HG03103 (cell line): ENCODE measurements around the gene BCAT1.
A peak's percentile ranks its signal among the peaks of the same experiment; 100 is the strongest.

Experiments
- ATAC-seq: cut with Tn5 transposase; IDR thresholded peaks from one replicate; pipeline ENCODE4 v1.9.1; 2021; ENCODE audit warnings: low read depth; ENCODE audit not compliant: unreplicated experiment

Gene BCAT1, protein sequence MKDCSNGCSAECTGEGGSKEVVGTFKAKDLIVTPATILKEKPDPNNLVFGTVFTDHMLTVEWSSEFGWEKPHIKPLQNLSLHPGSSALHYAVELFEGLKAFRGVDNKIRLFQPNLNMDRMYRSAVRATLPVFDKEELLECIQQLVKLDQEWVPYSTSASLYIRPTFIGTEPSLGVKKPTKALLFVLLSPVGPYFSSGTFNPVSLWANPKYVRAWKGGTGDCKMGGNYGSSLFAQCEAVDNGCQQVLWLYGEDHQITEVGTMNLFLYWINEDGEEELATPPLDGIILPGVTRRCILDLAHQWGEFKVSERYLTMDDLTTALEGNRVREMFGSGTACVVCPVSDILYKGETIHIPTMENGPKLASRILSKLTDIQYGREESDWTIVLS

DNA sequence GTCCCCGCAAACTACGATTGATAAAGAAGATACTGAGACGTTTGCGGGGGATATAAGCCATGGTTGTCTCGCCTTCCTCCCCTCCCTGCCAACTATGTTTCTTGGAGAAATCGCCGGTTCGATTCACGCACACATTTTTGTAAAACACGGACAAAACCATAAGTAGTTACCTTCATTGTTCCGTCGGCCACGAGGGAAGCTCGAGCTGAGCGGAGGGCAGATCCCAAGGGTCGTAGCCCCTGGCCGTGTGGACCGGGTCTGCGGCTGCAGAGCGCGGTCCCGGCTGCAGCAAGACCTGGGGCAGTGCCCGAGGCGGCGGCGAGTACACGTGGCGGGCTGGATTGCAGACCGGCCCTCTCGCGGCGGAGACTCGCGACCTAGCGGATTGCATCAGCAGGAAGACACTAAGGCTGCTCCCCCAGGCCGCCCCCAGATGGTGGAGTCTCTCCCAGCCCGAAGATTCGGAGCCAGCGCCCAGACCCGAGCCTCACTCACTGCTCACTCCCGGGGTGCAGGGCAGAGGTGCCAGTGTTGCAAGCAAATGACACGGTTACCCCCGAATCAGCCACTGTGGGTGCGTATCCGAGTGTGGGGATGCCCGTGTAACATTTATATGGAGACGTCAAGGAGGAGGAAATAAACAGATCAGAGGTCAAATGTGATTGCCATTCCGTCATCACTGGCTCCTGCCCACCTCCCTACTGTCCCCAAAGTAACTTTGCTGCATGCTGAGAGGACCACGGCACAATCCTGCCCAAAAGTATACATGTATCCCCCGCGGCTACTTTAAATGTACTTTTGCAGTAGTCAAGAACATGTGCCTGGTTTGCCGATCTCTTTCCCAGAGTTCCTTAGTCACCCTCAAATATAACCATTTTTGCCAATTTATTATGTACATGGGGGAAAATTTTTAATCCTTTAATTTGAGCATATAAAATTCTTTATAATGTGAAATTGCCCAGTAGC, at the start of gene BCAT1:
Gene BCAT1, minus strand, starts transcription at position 345 of the 966 bp plus-strand sequence. Its CDS starts 169 bp downstream, at position 176.
- ATAC-seq = peak; percentile 27

DNA sequence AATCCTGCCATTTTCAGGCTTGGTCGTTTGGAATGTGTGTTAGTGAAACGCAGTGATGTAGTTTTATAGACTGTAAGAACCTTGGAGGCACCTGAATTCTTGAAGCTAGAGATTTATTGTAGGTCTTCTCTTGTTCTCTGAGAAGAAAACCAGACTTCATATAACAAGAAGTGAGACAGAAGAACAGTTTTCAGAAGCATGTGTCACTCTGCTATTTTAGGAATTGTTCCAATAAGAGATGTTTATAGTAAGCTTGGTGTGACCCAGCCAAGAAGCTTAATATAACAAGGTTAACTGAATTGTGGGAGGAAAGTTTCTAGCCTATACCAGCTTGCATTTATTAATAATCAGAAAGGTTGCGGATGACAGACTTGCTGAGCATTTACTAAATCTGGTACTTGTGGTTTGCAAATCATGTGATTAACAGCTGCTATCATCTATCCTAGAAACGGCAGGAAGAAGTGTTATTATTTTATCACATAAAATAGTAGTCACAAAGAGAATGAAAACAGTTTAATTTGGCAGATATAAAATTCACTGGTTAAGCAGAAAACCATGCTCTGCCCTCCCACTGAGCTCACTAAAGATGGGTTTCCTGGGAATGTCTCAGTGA, 49.2 kb upstream of the BCAT1 start:
- ATAC-seq = peak; percentile 78

- ATAC-seq = no peak
Observed at GRCh38 chr12:24997496-24997895, 48.6 kb upstream of the BCAT1 start.

- no peak for ATAC-seq
Observed at GRCh38 chr12:24996820-24997219, 47.9 kb upstream of the BCAT1 start.

GRCh38 chr12:24996102-24996797, 47.3 kb upstream of the BCAT1 start:
- ATAC-seq = no peak

- ATAC-seq = no peak
Observed at GRCh38 chr12:24993793-24994192, 44.9 kb upstream of the BCAT1 start.

- ATAC-seq = no peak
Observed at GRCh38 chr12:24991209-24992049, 42.5 kb upstream of the BCAT1 start.

DNA sequence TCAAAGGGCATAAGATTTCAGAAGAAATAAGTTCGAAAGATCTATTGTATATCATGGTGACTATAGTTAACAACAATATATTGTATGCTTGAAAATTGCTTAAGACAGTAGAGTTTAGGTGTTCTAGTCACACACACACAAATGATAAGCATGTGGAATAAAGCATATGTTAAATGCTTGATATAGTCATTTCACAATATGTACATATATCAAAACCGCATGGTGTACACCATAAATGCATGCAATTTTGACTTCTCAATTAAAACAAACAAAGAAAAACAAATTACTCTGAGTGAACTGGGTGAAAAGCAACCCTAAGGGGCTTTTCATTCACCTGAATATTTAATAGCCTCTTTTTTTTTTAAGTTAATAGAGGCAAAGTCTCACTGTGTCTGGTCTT, 40.3 kb upstream of the BCAT1 start:
- no peak for ATAC-seq

DNA sequence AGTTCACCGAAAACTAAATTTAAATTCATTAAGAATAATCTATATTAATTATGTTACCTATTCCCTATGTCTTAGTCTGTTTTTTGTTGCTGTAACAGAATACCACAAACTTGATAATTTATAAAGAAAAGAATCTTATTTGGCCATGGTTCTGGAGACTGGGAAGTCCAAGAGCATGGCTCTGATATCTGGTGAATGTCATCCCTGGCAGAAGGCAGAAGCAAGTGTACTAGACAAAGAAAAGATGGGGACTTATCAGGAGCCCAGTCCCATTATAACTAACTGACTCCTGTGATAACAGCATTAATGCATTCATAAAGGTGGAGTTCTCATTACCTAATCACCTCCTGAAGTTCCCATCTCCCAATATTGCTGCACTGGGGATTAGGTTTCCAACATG, 33.3 kb upstream of the BCAT1 start:
- ATAC-seq = no peak

DNA sequence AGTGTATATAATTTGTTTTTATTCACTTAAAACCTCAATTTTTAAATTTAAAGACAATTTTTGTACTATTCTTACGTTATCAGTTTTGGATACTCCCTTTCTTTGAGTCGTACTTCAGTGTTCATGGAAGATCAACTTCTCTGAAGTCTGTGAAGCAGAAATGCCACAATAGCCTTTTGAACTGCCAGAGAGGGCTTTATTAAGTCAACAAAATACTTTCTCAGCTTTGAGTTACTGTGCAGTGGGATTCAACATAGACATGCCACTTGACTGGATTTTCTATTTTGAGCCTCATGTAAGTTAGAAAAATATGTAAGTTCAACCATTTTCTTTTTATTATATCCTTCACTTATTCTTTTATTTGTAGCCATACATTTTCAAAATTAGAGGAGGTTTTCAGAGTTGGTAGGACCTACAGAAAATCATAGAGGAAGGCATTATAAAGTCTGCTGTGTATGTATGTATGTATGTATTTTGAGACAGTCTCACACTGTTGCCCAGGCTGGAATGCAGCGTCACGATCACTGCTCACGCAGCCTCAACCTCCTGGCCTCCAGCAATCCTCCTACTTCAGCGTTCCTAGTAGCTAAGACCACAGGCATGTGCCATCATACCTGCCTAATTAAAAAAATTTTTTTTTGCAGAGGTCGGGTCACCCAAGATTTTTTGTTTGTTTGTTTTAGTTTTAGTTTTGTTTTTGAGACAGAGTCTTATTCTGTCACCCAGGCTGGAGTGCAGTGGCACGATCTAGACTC, 31.3 kb upstream of the BCAT1 start:
- ATAC-seq = no peak

DNA sequence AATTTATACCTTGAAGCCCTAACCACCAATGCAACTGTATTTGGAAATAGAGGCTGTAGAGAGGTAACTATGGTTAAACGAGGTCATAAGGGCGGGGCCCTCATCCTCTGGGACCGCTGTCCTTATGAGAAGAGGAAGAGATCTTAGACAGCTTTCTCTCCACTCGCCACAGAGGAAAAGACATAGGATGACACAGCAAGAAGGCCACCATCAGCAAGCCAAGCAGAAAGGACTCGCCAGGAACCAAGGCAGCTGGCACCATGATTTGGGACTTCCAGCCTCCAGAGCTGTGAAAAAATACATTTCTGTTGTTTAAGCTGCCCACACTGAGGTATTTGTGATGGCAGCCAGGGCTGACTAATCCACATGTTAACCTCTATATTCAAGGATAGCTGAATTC, 30.4 kb upstream of the BCAT1 start:
- ATAC-seq = no peak

- ATAC-seq = no peak
Observed at GRCh38 chr12:24977711-24978110, 28.8 kb upstream of the BCAT1 start.

- ATAC-seq = no peak
Observed at GRCh38 chr12:24977060-24977459, 28.2 kb upstream of the BCAT1 start.

DNA sequence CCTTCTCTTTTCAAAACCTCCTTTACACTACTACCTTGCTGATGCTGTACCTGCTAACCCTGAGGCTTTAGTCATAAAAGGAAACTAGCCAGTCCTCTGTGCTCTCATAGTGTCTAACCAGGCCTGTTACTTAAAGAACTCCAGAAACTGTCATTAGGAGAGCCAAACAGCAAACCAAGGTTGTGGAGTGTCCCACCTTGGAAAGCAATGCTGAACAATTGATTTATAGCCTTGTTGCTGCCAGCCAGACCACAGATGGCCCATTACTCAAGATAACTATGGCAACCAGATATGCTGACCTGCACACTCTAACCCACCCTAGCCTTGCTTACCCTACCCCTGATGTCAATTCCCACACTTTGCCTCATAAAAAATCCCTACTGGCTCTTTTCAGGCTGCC, 26.5 kb upstream of the BCAT1 start:
- ATAC-seq = no peak

DNA sequence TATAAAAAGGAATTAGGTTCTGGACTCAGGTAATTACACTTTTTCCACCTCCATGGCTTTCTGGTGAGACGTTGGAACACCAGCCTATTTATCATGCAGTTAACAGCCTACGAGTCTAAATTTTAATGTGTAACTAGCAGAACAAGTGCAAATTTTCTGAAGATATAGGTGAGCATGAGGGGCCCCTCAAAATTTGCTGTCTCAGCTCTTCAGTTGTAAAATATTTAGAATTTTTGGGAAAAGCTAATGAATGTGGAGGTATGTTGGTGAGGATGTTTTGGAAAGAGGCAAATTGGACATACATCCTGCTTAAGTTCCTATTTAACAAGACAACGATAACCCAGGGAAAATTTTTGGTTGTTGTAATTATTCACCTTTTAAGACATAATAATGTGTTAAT, 25.3 kb upstream of the BCAT1 start:
- ATAC-seq = no peak

GRCh38 chr12:24972078-24972477, 23.2 kb upstream of the BCAT1 start:
- no peak for ATAC-seq

DNA sequence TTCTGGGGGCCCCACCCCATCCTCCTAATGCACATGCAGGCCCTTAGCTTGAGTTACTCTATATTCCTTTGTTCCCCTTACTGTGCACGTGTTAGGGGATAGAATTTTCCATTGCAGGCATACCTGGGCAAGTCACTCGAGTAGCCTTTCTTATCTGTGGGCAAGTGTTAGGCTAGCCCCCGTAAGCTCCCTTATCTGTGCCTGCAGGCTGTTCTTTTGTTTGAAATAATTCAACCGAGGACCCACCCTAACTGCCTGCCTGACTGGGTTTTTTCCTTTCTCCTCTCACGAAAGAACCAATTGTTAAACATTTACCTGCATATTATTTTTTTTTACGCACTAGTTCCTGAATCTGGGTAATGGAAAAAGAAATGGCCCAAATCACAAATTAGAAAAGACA, 21.3 kb upstream of the BCAT1 start:
- ATAC-seq = no peak

GRCh38 chr12:24966951-24967564, 18.2 kb upstream of the BCAT1 start:
- ATAC-seq = no peak
